A549 (cell line): ENCODE results near the gene TUBD1. TPM values are rescaled to one million over a fixed set of nuclear protein-coding genes. Genes with fewer than 3 reads are reported as not detected.

Experiments
- ATAC-seq, 2 experiments: fragments of 200-7000 bp in 1 of 2; fragments of >200 bp in 1 of 2; cut with Nextera tagmentation in 1 of 2; cut with Tn5 transposase in 1 of 2; 3 replicates each; pipeline versions ENCODE4 v1.8.0 to v1.9.1; 2018 to 2020; ENCODE audit warnings: mild to moderate bottlenecking in 1 of 2, moderate library complexity in 1 of 2
- CTCF ChIA-PET: fragments of 300-600 bp; sonication (Branson Sonifier 250); formaldehyde crosslinking; extraction: SDS; loops from one replicate; lab custom pipeline; 2021; ENCODE audit warnings: antibody characterized with exemption, inconsistent platforms; lab: Yijun Ruan, JAX
- POLR2A ChIA-PET: fragments of 350-600 bp; formaldehyde crosslinking; extraction: SDS; loops from one replicate; lab custom pipeline; 2021; ENCODE audit warnings: antibody characterized with exemption, inconsistent platforms; lab: Yijun Ruan, JAX
- DNase-seq, 2 experiments: peaks; one replicate each; pipeline versions ENCODE4 v3.0.0 to v3.0.0-alpha.2; 2011 to 2016; ENCODE audit warnings: low read depth in 1 of 2, low spot score in 1 of 2
- FAIRE-seq: peaks from 2 replicates; lab custom pipeline; 2011; peaks lifted over from hg19 to GRCh38; lab: Jason Lieb, UNC
- H3K27ac ChIP-seq, 2 experiments: fragments of >200 bp; sonication (Bioruptor Twin); formaldehyde crosslinking; 3 replicates each; pipeline ENCODE4 v1.5.1; 2016 to 2017
- H3K4me1 ChIP-seq: fragments of >200 bp; sonication (Bioruptor Twin); formaldehyde crosslinking; 3 replicates; pipeline ENCODE4 v1.6.1; 2016
- H3K4me2 ChIP-seq: fragments of >200 bp; sonication (Bioruptor Twin); formaldehyde crosslinking; 3 replicates; pipeline ENCODE4 v1.6.1; 2016
- H3K4me3 ChIP-seq: fragments of >200 bp; sonication (Bioruptor Twin); formaldehyde crosslinking; 3 replicates; pipeline ENCODE4 v1.5.1; 2016
- H3K9me3 ChIP-seq: fragments of >200 bp; sonication (Bioruptor Twin); formaldehyde crosslinking; 3 replicates; pipeline ENCODE4 v1.6.1; 2016
- BHLHE40 ChIP-seq: IDR thresholded peaks from 2 replicates; pipeline ENCODE4 v1.6.1; 2012; ENCODE audit warnings: low read depth, low read length, inconsistent platforms
- CBX8 ChIP-seq: fragments of 200-600 bp; sonication (generic); IDR thresholded peaks from 2 replicates; pipeline ENCODE4 v1.6.1; 2016
- CEBPB ChIP-seq, 2 experiments: fragments of >200 bp in 1 of 2; sonication (Bioruptor Twin) in 1 of 2; formaldehyde crosslinking in 1 of 2; IDR thresholded peaks; 2 replicates each; pipeline ENCODE4 v1.6.1; 2012 to 2016
- CHD2 ChIP-seq: fragments of 150-350 bp; IDR thresholded peaks from 2 replicates; pipeline ENCODE4 v1.6.1; 2014; ENCODE audit warnings: low read length; ENCODE audit not compliant: partially characterized antibody
- EHF ChIP-seq: fragments of 250-450 bp; sonication (Bioruptor Pico); IDR thresholded peaks from 2 replicates; pipeline ENCODE4 v1.5.0; 2020; ENCODE audit warnings: mild to moderate bottlenecking
- EP300 ChIP-seq, 2 experiments: fragments of >200 bp; sonication (Bioruptor Twin); formaldehyde crosslinking; IDR thresholded peaks; 2 replicates in 1 of 2; 3 replicates in 1 of 2; pipeline ENCODE4 v1.6.1; 2016 to 2017
- ESRRA ChIP-seq: fragments of 150-350 bp; IDR thresholded peaks from 2 replicates; pipeline ENCODE4 v1.6.1; 2014; ENCODE audit warnings: mild to moderate bottlenecking, low read length, borderline replicate concordance
- FOSB ChIP-seq: fragments of 250-450 bp; sonication (Bioruptor Pico); IDR thresholded peaks from 2 replicates; pipeline ENCODE4 v1.5.0; 2020; ENCODE audit warnings: mild to moderate bottlenecking, moderate library complexity
- FOXS1 ChIP-seq: fragments of 250-450 bp; sonication (Bioruptor Pico); IDR thresholded peaks from 2 replicates; pipeline ENCODE4 v1.5.0; 2020; ENCODE audit warnings: mild to moderate bottlenecking, moderate library complexity
- GATA3 ChIP-seq: IDR thresholded peaks from 2 replicates; pipeline ENCODE4 v1.6.1; 2012; ENCODE audit warnings: borderline replicate concordance
- HDAC2 ChIP-seq: fragments of 200-600 bp; sonication (generic); IDR thresholded peaks from 2 replicates; pipeline ENCODE4 v1.6.1; 2016
- HEYL ChIP-seq: fragments of 250-450 bp; sonication (Bioruptor Pico); IDR thresholded peaks from 2 replicates; pipeline ENCODE4 v1.8.0; 2021; ENCODE audit warnings: mild to moderate bottlenecking, moderate library complexity
- HOXA7 ChIP-seq: fragments of 250-450 bp; sonication (Bioruptor Pico); IDR thresholded peaks from 2 replicates; pipeline ENCODE4 v1.5.0; 2020; ENCODE audit warnings: mild to moderate bottlenecking, moderate library complexity
- HOXB5 ChIP-seq: fragments of 250-450 bp; sonication (Bioruptor Pico); IDR thresholded peaks from 2 replicates; pipeline ENCODE4 v1.5.0; 2020; ENCODE audit warnings: mild to moderate bottlenecking, moderate library complexity
- JUNB ChIP-seq: fragments of >200 bp; sonication (Bioruptor Twin); formaldehyde crosslinking; IDR thresholded peaks from 2 replicates; pipeline ENCODE4 v1.6.1; 2016
- KDM1A ChIP-seq: fragments of 200-600 bp; sonication (generic); IDR thresholded peaks from 2 replicates; pipeline ENCODE4 v1.6.1; 2016; ENCODE audit warnings: low read depth, mild to moderate bottlenecking
- KDM5A ChIP-seq: fragments of 200-600 bp; sonication (generic); IDR thresholded peaks from 2 replicates; pipeline ENCODE4 v1.6.1; 2016; ENCODE audit warnings: antibody characterized with exemption, mild to moderate bottlenecking
- MAFK ChIP-seq: fragments of 450-650 bp; IDR thresholded peaks from 2 replicates; pipeline ENCODE4 v1.6.1; 2014; ENCODE audit not compliant: partially characterized antibody
- NFE2L2 ChIP-seq: fragments of 150-350 bp; conservative IDR thresholded peaks from 2 replicates; pipeline ENCODE4 v1.6.1; 2014; ENCODE audit warnings: low read length
- NPAS2 ChIP-seq: fragments of 250-450 bp; sonication (Bioruptor Pico); IDR thresholded peaks from 2 replicates; pipeline ENCODE4 v1.8.0; 2022; ENCODE audit warnings: mild to moderate bottlenecking, moderate library complexity, borderline replicate concordance
- NR3C1 ChIP-seq: fragments of >200 bp; sonication (Bioruptor Twin); formaldehyde crosslinking; IDR thresholded peaks from 3 replicates; pipeline ENCODE4 v1.6.1; 2017
- PHF8 ChIP-seq: fragments of 200-600 bp; sonication (generic); IDR thresholded peaks from 2 replicates; pipeline ENCODE4 v1.6.1; 2016; ENCODE audit warnings: low read depth, mild to moderate bottlenecking, antibody characterized with exemption, moderate library complexity, borderline replicate concordance
- POLR2AphosphoS2 ChIP-seq: conservative IDR thresholded peaks from 2 replicates; pipeline ENCODE4 v1.6.1; 2012; ENCODE audit warnings: low read length, improper control_type of control experiment, inconsistent platforms
- RFX5 ChIP-seq: fragments of 450-650 bp; IDR thresholded peaks from 2 replicates; pipeline ENCODE4 v1.7.1; 2014; ENCODE audit warnings: antibody characterized with exemption, mild to moderate bottlenecking, moderate library complexity
- RNF2 ChIP-seq: fragments of 200-600 bp; sonication (generic); IDR thresholded peaks from 2 replicates; pipeline ENCODE4 v1.6.1; 2016; ENCODE audit warnings: low read depth, mild to moderate bottlenecking, antibody characterized with exemption, moderate library complexity, borderline replicate concordance
- SMC3 ChIP-seq: fragments of >200 bp; sonication (Bioruptor Twin); formaldehyde crosslinking; IDR thresholded peaks from 3 replicates; pipeline ENCODE4 v1.6.1; 2018; ENCODE audit warnings: inconsistent platforms
- TP53 ChIP-seq: fragments of 250-450 bp; sonication (Bioruptor Pico); IDR thresholded peaks from 2 replicates; pipeline ENCODE4 v1.5.0; 2021; ENCODE audit warnings: mild to moderate bottlenecking, moderate library complexity
- ZC3H11A ChIP-seq: fragments of 450-650 bp; IDR thresholded peaks from 2 replicates; pipeline ENCODE4 v1.6.1; 2014; ENCODE audit warnings: antibody characterized with exemption, mild to moderate bottlenecking
- WGBS: methylation state at CpG from one replicate; pipeline ENCODE4 v1.1.6; 2017; ENCODE audit errors: missing lambda C conversion rate; 5-methylcytosine and 5-hydroxymethylcytosine counted together
- polyA plus RNA-seq, 4 experiments: library from polyadenylated mRNA; depleted of rRNA in 3 of 4; stranded (reverse); fragments of >200 nt; fragmentation: RNase III in 1 of 4; extraction: RNeasy Plus Mini Kit Qiagen cat#74134 plus additional on column Dnase treatment in 1 of 4; gene quantifications; 2 replicates in 3 of 4; 3 replicates in 1 of 4; pipeline ENCODE4 v1.2.3, GENCODE V29; 2011 to 2017
- TF ChIP-seq, protein P1 (sequence below): fragments of 150-350 bp; IDR thresholded peaks from 2 replicates; pipeline ENCODE4 v1.6.1; 2014; ENCODE audit warnings: low read depth, mild to moderate bottlenecking, low read length
- TF ChIP-seq, protein P2 (sequence below): IDR thresholded peaks from 2 replicates; pipeline ENCODE4 v1.6.1; 2012; ENCODE audit warnings: low read depth, borderline replicate concordance
- TF ChIP-seq, protein P3 (sequence below): IDR thresholded peaks from 2 replicates; pipeline ENCODE4 v1.6.1; 2012
- TF ChIP-seq, protein P4 (sequence below): fragments of >200 bp; sonication (Bioruptor Twin); formaldehyde crosslinking; IDR thresholded peaks from 3 replicates; pipeline ENCODE4 v1.5.1; 2016
- TF ChIP-seq, protein P5 (sequence below): IDR thresholded peaks from 2 replicates; pipeline ENCODE4 v1.6.1; 2012
- TF ChIP-seq, protein P6 (sequence below): fragments of >200 bp; sonication (Bioruptor Twin); formaldehyde crosslinking; IDR thresholded peaks from 2 replicates; pipeline ENCODE4 v1.6.1; 2016

Gene TUBD1
- polyA plus RNA-seq, 2 of the 4 experiments (the other 2 are of a cell fraction), result 15.9 to 24.4 TPM

DNA sequence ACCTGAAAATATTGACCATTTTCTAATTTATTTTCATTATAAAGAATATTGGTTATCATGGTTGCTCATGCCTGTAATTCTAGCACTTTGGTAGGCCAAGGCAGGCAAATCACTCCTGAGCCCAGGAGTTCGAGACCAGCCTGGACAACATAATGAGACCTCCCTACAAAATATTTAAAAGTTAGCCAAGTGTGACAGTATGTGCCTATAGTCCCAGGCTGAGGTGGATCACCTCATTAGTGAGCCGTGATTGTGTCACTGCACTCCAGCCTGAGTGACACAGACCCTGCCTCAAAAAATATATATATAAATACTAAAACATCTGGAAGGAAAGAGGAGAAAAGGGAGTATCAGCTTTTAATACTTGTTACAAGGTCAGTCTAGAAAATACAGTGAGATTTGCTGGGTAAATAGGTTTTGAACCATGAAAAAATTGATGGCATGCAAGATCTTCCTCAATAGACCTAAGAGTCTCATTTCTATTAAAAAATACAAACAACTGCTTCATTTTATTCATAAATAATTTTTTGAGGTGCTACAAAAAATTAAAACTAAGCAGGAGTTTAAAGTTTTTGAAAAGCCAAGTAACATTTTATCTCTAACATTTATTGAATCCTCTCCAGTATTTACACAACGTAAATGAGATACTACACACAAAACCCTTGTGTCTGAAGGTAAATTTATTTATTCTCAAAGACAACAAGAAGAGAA lies 47.7 kb downstream of the TUBD1 start (continued):
- TF ChIP-seq, protein P1, sequence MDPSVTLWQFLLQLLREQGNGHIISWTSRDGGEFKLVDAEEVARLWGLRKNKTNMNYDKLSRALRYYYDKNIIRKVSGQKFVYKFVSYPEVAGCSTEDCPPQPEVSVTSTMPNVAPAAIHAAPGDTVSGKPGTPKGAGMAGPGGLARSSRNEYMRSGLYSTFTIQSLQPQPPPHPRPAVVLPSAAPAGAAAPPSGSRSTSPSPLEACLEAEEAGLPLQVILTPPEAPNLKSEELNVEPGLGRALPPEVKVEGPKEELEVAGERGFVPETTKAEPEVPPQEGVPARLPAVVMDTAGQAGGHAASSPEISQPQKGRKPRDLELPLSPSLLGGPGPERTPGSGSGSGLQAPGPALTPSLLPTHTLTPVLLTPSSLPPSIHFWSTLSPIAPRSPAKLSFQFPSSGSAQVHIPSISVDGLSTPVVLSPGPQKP, result no peak
- TF ChIP-seq ESRRA, result no peak
- TF ChIP-seq TP53 (CRISPR knock-in tag), result peak; percentile 99
- TF ChIP-seq, protein P2, sequence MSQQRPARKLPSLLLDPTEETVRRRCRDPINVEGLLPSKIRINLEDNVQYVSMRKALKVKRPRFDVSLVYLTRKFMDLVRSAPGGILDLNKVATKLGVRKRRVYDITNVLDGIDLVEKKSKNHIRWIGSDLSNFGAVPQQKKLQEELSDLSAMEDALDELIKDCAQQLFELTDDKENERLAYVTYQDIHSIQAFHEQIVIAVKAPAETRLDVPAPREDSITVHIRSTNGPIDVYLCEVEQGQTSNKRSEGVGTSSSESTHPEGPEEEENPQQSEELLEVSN, result no peak
- TF ChIP-seq MAFK, result no peak
- TF ChIP-seq FOXS1, result peak; percentile 74
- no peak for TF ChIP-seq RNF2
- TF ChIP-seq, protein P3, sequence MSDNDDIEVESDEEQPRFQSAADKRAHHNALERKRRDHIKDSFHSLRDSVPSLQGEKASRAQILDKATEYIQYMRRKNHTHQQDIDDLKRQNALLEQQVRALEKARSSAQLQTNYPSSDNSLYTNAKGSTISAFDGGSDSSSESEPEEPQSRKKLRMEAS, result no peak
- no peak for TF ChIP-seq NR3C1
- TF ChIP-seq HOXA7, result peak; percentile 99
- no peak; the same call in 2 of the 3 replicates for TF ChIP-seq SMC3
- no peak for TF ChIP-seq JUNB
- TF ChIP-seq GATA3, result no peak
- TF ChIP-seq HOXB5 (CRISPR knock-in tag), result peak; percentile 90
- TF ChIP-seq NPAS2 (CRISPR knock-in tag), result no peak
- no peak for TF ChIP-seq HDAC2

DNA sequence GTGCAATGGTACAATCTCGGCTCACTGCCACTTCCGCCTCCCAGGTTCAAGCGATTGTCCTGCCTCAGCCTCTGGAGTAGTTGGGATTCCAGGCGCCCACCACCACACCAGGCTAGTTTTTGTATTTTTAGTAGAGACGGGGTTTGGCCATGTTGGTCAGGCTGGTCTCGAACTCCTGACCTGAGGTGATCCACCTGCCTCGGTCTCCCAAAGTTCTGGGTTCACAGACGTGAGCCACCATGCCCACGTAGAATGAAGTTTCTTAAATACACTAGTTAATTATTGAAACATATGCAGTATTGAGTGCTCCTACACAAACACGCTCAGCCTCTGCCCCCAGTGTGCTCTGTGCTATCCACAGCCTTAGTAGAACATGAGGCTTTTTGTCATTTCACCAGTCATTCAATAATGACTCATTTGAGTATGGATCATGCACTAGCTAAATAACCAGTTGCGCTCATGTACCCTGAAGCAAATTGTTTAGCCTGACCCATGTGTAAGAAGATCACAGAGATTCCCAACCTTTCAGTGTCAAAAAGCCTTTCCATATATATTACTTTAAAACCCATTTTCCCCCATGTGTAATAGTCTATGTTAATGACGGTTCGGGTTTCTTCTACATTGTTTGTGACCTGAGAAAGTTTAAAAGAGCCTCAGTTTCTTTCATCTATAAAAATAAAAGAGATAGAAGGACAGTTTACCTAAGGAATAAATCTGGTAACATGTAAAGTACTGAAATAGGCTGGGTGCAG lies 49.7 kb downstream of the TUBD1 start:
- ChIA-PET POLR2A (interaction anchor here (0.5 to 13.6 kb wide), 29 partner anchors 14 to 514 kb away, joined by 3 to 610 read pairs (median 5); partner anchors contain the start of genes PTRH2, RPS6KB1, TUBD1 and VMP1), CTCF (interaction anchor here (12.7 kb wide), 1 partner anchor 93 kb away, joined by 244 read pairs; no protein-coding TSS in a partner anchor)
- H3K27ac ChIP-seq, result peak overlapping the region; percentile 91 to 96
- ATAC-seq, result peak; percentile 42 to 55
- peak; percentile 70 to 98 for DNase-seq
- FAIRE-seq, result no peak
- H3K4me1 ChIP-seq, result peaks cover 37% of the 10 kb centered on the region
- WGBS, result 1% methylated on average over 13 of the region's 13 CpGs
- peak overlapping the region; percentile 76 for H3K4me2 ChIP-seq
- H3K4me3 ChIP-seq, result peak overlapping the region; percentile 57
- H3K9me3 ChIP-seq, result no peaks in the 10 kb centered on the region
- TF ChIP-seq BHLHE40 (no peak), PHF8 (no peak), FOXS1 (peak; percentile 81), CBX8 (no peak), FOSB (CRISPR knock-in tag) (peak; percentile 100), HOXB5 (CRISPR knock-in tag) (peak; percentile 96), HDAC2 (no peak), EP300 (IDR thresholded peaks at IDR 0.05) (peak; percentile 56 to 66; a peak in 3 of 5 replicates), RFX5 (no peak), HOXA7 (peak; percentile 100), HEYL (CRISPR knock-in tag) (no peak), NPAS2 (CRISPR knock-in tag) (no peak), KDM1A (no peak), ESRRA (peak; percentile 40; the same call in 1 of the 2 replicates), POLR2AphosphoS2 (peak; percentile 100), KDM5A (no peak), EHF (no peak), NFE2L2 (peak; percentile 46), GATA3 (peak; percentile 76), ZC3H11A (no peak), CHD2 (no peak), CEBPB (IDR thresholded peaks at IDR 0.05) (peak in 1 of 2 experiments; percentile 38; a peak in 1 of 4 replicates), MAFK (peak; percentile 62)
- TF ChIP-seq, protein P4, sequence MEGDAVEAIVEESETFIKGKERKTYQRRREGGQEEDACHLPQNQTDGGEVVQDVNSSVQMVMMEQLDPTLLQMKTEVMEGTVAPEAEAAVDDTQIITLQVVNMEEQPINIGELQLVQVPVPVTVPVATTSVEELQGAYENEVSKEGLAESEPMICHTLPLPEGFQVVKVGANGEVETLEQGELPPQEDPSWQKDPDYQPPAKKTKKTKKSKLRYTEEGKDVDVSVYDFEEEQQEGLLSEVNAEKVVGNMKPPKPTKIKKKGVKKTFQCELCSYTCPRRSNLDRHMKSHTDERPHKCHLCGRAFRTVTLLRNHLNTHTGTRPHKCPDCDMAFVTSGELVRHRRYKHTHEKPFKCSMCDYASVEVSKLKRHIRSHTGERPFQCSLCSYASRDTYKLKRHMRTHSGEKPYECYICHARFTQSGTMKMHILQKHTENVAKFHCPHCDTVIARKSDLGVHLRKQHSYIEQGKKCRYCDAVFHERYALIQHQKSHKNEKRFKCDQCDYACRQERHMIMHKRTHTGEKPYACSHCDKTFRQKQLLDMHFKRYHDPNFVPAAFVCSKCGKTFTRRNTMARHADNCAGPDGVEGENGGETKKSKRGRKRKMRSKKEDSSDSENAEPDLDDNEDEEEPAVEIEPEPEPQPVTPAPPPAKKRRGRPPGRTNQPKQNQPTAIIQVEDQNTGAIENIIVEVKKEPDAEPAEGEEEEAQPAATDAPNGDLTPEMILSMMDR, result no peak
- TF ChIP-seq, protein P5, sequence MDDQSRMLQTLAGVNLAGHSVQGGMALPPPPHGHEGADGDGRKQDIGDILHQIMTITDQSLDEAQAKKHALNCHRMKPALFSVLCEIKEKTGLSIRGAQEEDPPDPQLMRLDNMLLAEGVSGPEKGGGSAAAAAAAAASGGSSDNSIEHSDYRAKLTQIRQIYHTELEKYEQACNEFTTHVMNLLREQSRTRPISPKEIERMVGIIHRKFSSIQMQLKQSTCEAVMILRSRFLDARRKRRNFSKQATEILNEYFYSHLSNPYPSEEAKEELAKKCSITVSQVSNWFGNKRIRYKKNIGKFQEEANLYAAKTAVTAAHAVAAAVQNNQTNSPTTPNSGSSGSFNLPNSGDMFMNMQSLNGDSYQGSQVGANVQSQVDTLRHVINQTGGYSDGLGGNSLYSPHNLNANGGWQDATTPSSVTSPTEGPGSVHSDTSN, result peak; percentile 90
- TF ChIP-seq, protein P6, sequence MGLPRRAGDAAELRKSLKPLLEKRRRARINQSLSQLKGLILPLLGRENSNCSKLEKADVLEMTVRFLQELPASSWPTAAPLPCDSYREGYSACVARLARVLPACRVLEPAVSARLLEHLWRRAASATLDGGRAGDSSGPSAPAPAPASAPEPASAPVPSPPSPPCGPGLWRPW, result no peak
